HepG2 (cell line): ENCODE results near the gene PGAP3. TPM values are rescaled to one million over a fixed set of nuclear protein-coding genes. Genes with fewer than 3 reads are reported as not detected.

ENCODE experiments used
- ATAC-seq: fragments of 200-7000 bp; cut with Tn5 transposase; 3 replicates; pipeline ENCODE4 v1.9.1; 2020; ENCODE audit warnings: mild to moderate bottlenecking, moderate library complexity
- BruUV-seq: library from RNA; stranded (reverse); fragments of 400-500 nt; replicated peaks from 2 replicates; lab custom pipeline; 2021; lab: Mats Ljungman, UMichigan
- CTCF ChIA-PET: fragments of 300-600 bp; formaldehyde crosslinking; extraction: SDS; loops from one replicate; lab custom pipeline; 2021; ENCODE audit warnings: low total read pairs, inconsistent platforms, low intra/inter-chr PET ratio; lab: Yijun Ruan, JAX
- POLR2A ChIA-PET: fragments of 350-600 bp; sonication (Branson Sonifier 250); formaldehyde crosslinking; loops from one replicate; lab custom pipeline; 2020; ENCODE audit warnings: antibody characterized with exemption, inconsistent platforms; lab: Yijun Ruan, JAX
- DNase-seq: peaks from one replicate; pipeline ENCODE4 v3.0.0-alpha.2; 2015; ENCODE audit warnings: low spot score
- FAIRE-seq: peaks from 3 replicates; lab custom pipeline; 2011; peaks lifted over from hg19 to GRCh38; lab: Jason Lieb, UNC
- H2AFZ ChIP-seq: one replicate; pipeline ENCODE4 v1.6.1; 2011; ENCODE audit warnings: low read length, inconsistent platforms
- H3K27ac ChIP-seq: fragments of 300-600 bp; 3 replicates; pipeline ENCODE4 v1.8.0; 2011; ENCODE audit warnings: mixed run types, mild to moderate bottlenecking, mixed read lengths, low read length, inconsistent platforms; ENCODE audit not compliant: insufficient read depth; ENCODE audit errors: extremely low read length
- H3K27me3 ChIP-seq, 2 experiments: fragments of 200-600 bp in 1 of 2; 2 replicates in 1 of 2; 3 replicates in 1 of 2; pipeline versions ENCODE4 v1.6.0 to v1.8.0; 2011; ENCODE audit warnings: low read length in 2 of 2, mild to moderate bottlenecking in 2 of 2, moderate library complexity in 2 of 2, inconsistent platforms in 1 of 2; ENCODE audit not compliant: insufficient read depth in 2 of 2, control insufficient read depth in 1 of 2
- H3K36me3 ChIP-seq, 2 experiments: fragments of 200-600 bp in 1 of 2; replicated peaks in 1 of 2; 2 replicates in 1 of 2; 3 replicates in 1 of 2; pipeline versions ENCODE4 v1.5.1 to v1.8.0; 2011; ENCODE audit warnings: low read length in 2 of 2, inconsistent platforms in 1 of 2; ENCODE audit not compliant: insufficient read depth in 2 of 2, control insufficient read depth in 1 of 2
- H3K4me1 ChIP-seq: 2 replicates; pipeline ENCODE4 v1.5.1; 2012; ENCODE audit warnings: low read length, inconsistent platforms; ENCODE audit not compliant: insufficient read depth
- H3K4me2 ChIP-seq: 2 replicates; pipeline ENCODE4 v1.6.0; 2011; ENCODE audit warnings: low read depth, low read length, inconsistent platforms
- H3K4me3 ChIP-seq, 3 experiments: fragments of 200-600 bp in 1 of 3; sonication (generic), shearing (Covaris generic) in 1 of 3; replicated peaks in 1 of 3; 2 replicates each; pipeline ENCODE4 v1.5.1; 2011 to 2016; ENCODE audit warnings: low read length in 3 of 3, inconsistent platforms in 2 of 3, low read depth in 2 of 3, mild to moderate bottlenecking in 2 of 3, control low read depth in 1 of 3, mixed read lengths in 1 of 3; ENCODE audit not compliant: insufficient read depth in 1 of 3
- H3K79me2 ChIP-seq: one replicate; pipeline ENCODE4 v1.6.1; 2011; ENCODE audit warnings: low read length, inconsistent platforms; ENCODE audit not compliant: insufficient read depth
- H3K9ac ChIP-seq: 2 replicates; pipeline ENCODE4 v1.6.0; 2011; ENCODE audit warnings: mild to moderate bottlenecking, low read depth, low read length, inconsistent platforms; ENCODE audit not compliant: insufficient read depth
- H3K9me3 ChIP-seq: 2 replicates; pipeline ENCODE4 v1.5.1; 2012; ENCODE audit warnings: mild to moderate bottlenecking, low read length
- H4K20me1 ChIP-seq: 2 replicates; pipeline ENCODE4 v1.6.0; 2011; ENCODE audit warnings: inconsistent platforms, mild to moderate bottlenecking, low read length, moderate library complexity; ENCODE audit not compliant: insufficient read depth
- ZNF619 ChIP-seq: sonication (generic); formaldehyde crosslinking; IDR thresholded peaks from 2 replicates; pipeline ENCODE4 v1.4.0; 2020; ENCODE audit warnings: mild to moderate bottlenecking, missing genetic modification reagents
- ZNF652 ChIP-seq: IDR thresholded peaks from 2 replicates; pipeline ENCODE4 v1.6.1; 2016; ENCODE audit warnings: low read depth, borderline replicate concordance
- ZNF678 ChIP-seq: sonication (generic); formaldehyde crosslinking; IDR thresholded peaks from 2 replicates; pipeline ENCODE4 v1.4.0; 2020; ENCODE audit warnings: mild to moderate bottlenecking, missing genetic modification reagents
- ZNF790 ChIP-seq: sonication (generic); formaldehyde crosslinking; IDR thresholded peaks from 2 replicates; pipeline ENCODE4 v1.8.0; 2022; ENCODE audit warnings: missing genetic modification reagents, mild to moderate bottlenecking, borderline replicate concordance
- WGBS: methylation state at CpG from one replicate; pipeline ENCODE4 v1.1.6; 2017; ENCODE audit warnings: low lambda C conversion rate; 5-methylcytosine and 5-hydroxymethylcytosine counted together
- in situ Hi-C: cut with HindIII; loops from 2 replicates; pipeline ENCODE4 v1.10.0; 2017; ENCODE audit warnings: low pct_unique_long_range_greater_than_20kb; ENCODE audit not compliant: extremely low pct_ligation_motif_present
- intact Hi-C: fragments of 100-400 bp; cut with micrococcal nuclease; formaldehyde crosslinking; loops from one replicate; pipeline ENCODE4 v1.10.0; 2022; ENCODE audit not compliant: unreplicated experiment
- polyA plus RNA-seq, 8 experiments: library from polyadenylated mRNA; depleted of rRNA in 3 of 8; stranded (reverse) in 7 of 8; unstranded in 1 of 8; fragments of >200 nt; fragmentation: Illumina TruSeq in 4 of 8; extraction: Trizol in 4 of 8; gene quantifications; 2 replicates each; pipeline versions ENCODE4 v1.2.1 to v1.2.3, GENCODE V29; 2011 to 2016; ENCODE audit warnings: low read depth in 4 of 8, missing spikeins in 1 of 8, mixed read lengths in 1 of 8; ENCODE audit not compliant: insufficient read depth in 1 of 8
- total RNA-seq, 5 experiments: library from RNA; depleted of rRNA; stranded (reverse); fragments of >200 nt; fragmentation: Illumina TruSeq; extraction: Trizol; gene quantifications; 2 replicates each; pipeline ENCODE4 v1.2.3, GENCODE V29; 2016; ENCODE audit warnings: low read depth in 1 of 5
- TF ChIP-seq, protein P1 (sequence below): fragments of 450-650 bp; IDR thresholded peaks from 2 replicates; pipeline ENCODE4 v1.6.1; 2017; ENCODE audit warnings: mild to moderate bottlenecking
- TF ChIP-seq, protein P2 (sequence below): sonication (generic); formaldehyde crosslinking; IDR thresholded peaks from 2 replicates; pipeline ENCODE4 v1.5.1; 2020; ENCODE audit warnings: mild to moderate bottlenecking, moderate library complexity, missing genetic modification reagents

PGAP3 gene
- total and polyA plus RNA-seq, 2 of the 13 experiments (the other 11 are each of a cell fraction or from before 2014, with no cell fraction given) = 11.9 to 14.6 TPM

DNA sequence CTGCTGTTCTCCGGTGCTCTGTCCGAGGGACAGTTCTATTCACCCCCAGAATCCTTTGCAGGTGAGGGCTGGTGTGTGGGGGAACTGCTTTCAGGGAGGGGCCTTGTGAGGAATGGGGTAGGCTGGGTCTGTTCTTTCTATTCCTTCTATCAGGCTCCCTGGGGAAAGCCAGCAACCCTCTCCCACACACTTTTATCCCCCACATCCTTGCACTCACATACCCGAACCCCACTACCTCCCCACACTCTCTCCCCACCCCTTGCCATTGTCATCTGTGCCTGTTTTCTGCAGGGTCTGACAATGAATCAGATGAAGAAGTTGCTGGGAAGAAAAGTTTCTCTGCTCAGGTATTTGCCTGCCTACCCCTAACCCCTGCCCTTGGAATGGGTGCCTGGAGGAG lies 29.1 kb downstream of the PGAP3 start:
- ATAC-seq (no peak), FAIRE-seq (no peak), DNase-seq (no peak)
- H3K4me1 ChIP-seq = peaks cover 16% of the 10 kb centered on the region
- H3K36me3 ChIP-seq = peaks cover 27 to 33% of the 10 kb centered on the region in 2 experiments; a peak in 4 of 5 replicates
- in situ Hi-C loops = no loop called here
- no peaks in the 10 kb centered on the region for H3K79me2 ChIP-seq
- H3K27me3 ChIP-seq = no peaks in the 10 kb centered on the region
- H4K20me1 ChIP-seq = no peaks in the 10 kb centered on the region; the same call in 1 of the 2 replicates
- intact Hi-C loops = no loop called here
- H2AFZ ChIP-seq = no peak overlapping the region
- no peak overlapping the region for H3K4me3 ChIP-seq
- no peak overlapping the region for H3K9ac ChIP-seq
- ChIA-PET CTCF (no interaction called here), POLR2A (no interaction called here)
- TF ChIP-seq, protein P1, sequence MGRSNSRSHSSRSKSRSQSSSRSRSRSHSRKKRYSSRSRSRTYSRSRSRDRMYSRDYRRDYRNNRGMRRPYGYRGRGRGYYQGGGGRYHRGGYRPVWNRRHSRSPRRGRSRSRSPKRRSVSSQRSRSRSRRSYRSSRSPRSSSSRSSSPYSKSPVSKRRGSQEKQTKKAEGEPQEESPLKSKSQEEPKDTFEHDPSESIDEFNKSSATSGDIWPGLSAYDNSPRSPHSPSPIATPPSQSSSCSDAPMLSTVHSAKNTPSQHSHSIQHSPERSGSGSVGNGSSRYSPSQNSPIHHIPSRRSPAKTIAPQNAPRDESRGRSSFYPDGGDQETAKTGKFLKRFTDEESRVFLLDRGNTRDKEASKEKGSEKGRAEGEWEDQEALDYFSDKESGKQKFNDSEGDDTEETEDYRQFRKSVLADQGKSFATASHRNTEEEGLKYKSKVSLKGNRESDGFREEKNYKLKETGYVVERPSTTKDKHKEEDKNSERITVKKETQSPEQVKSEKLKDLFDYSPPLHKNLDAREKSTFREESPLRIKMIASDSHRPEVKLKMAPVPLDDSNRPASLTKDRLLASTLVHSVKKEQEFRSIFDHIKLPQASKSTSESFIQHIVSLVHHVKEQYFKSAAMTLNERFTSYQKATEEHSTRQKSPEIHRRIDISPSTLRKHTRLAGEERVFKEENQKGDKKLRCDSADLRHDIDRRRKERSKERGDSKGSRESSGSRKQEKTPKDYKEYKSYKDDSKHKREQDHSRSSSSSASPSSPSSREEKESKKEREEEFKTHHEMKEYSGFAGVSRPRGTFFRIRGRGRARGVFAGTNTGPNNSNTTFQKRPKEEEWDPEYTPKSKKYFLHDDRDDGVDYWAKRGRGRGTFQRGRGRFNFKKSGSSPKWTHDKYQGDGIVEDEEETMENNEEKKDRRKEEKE = no peak
- TF ChIP-seq, protein P2, sequence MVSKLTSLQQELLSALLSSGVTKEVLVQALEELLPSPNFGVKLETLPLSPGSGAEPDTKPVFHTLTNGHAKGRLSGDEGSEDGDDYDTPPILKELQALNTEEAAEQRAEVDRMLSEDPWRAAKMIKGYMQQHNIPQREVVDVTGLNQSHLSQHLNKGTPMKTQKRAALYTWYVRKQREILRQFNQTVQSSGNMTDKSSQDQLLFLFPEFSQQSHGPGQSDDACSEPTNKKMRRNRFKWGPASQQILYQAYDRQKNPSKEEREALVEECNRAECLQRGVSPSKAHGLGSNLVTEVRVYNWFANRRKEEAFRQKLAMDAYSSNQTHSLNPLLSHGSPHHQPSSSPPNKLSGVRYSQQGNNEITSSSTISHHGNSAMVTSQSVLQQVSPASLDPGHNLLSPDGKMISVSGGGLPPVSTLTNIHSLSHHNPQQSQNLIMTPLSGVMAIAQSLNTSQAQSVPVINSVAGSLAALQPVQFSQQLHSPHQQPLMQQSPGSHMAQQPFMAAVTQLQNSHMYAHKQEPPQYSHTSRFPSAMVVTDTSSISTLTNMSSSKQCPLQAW (CRISPR knock-in tag) = no peak
- no peak for TF ChIP-seq ZNF678 (CRISPR knock-in tag)
- TF ChIP-seq ZNF790 (CRISPR knock-in tag) = no peak
- no peak for TF ChIP-seq ZNF619 (CRISPR knock-in tag)
- TF ChIP-seq ZNF652 (CRISPR knock-in tag) = no peak
- no peak overlapping the region for H3K27ac ChIP-seq
- no peak overlapping the region for H3K4me2 ChIP-seq
- WGBS = 85% methylated on average over 3 of the region's 3 CpGs
- BruUV-seq = no TSS peak
- H3K9me3 ChIP-seq = no peaks in the 10 kb centered on the region
